ENCODE measurements around the gene YPEL2. TPM values are rescaled to one million over a fixed set of nuclear protein-coding genes. Genes with fewer than 3 reads are reported as not detected.

YPEL2 gene
- total RNA-seq, 1 experiment from 2014 or later = 2.2 TPM

GRCh38 chr17:59337741-59338299, 6.4 kb downstream of the YPEL2 start:
- POLR2A ChIA-PET = no interaction called here
- Mint-ChIP-seq H3K4me3 (no peak overlapping the region), H3K27ac (no peak overlapping the region), H3K36me3 (no peaks in the 10 kb centered on the region), H3K4me1 (peaks cover 12% of the 10 kb centered on the region), H3K27me3 (ENCODE audit: low read depth) (peaks cover 27% of the 10 kb centered on the region), H3K9me3 (no peaks in the 10 kb centered on the region)
- CTCF ChIA-PET = interaction anchor here (0.6 to 3.0 kb wide), 3 partner anchors 8 to 806 kb away, joined by 3 to 19 read pairs (median 4); no protein-coding TSS in a partner anchor
- TF ChIP-seq ZNF232 (CRISPR knock-in tag; IDR thresholded peaks at IDR 0.05) = no peak
- TF ChIP-seq SOX15 (CRISPR knock-in tag; IDR thresholded peaks at IDR 0.05) = no peak
- TF ChIP-seq FOXJ3 (CRISPR knock-in tag; IDR thresholded peaks at IDR 0.05; ENCODE audit: borderline replicate concordance) = no peak
- TF ChIP-seq, protein P1, sequence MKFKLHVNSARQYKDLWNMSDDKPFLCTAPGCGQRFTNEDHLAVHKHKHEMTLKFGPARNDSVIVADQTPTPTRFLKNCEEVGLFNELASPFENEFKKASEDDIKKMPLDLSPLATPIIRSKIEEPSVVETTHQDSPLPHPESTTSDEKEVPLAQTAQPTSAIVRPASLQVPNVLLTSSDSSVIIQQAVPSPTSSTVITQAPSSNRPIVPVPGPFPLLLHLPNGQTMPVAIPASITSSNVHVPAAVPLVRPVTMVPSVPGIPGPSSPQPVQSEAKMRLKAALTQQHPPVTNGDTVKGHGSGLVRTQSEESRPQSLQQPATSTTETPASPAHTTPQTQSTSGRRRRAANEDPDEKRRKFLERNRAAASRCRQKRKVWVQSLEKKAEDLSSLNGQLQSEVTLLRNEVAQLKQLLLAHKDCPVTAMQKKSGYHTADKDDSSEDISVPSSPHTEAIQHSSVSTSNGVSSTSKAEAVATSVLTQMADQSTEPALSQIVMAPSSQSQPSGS (CRISPR knock-in tag; IDR thresholded peaks at IDR 0.05; ENCODE audit: borderline replicate concordance, low read depth) = no peak
- TF ChIP-seq ZNF263 (CRISPR knock-in tag; IDR thresholded peaks at IDR 0.05; ENCODE audit: low read depth) = no peak
- TF ChIP-seq TCF7 (CRISPR knock-in tag; IDR thresholded peaks at IDR 0.05; ENCODE audit: low read depth) = no peak
- no peak for TF ChIP-seq E2F1 (CRISPR knock-in tag; IDR thresholded peaks at IDR 0.05)
- TF ChIP-seq FOXK1 (CRISPR knock-in tag; IDR thresholded peaks at IDR 0.05) = no peak
- no peak for TF ChIP-seq TP53 (CRISPR knock-in tag; IDR thresholded peaks at IDR 0.05)
- no peak for TF ChIP-seq USF2 (CRISPR knock-in tag; IDR thresholded peaks at IDR 0.05)
- no peak for TF ChIP-seq RORB (CRISPR knock-in tag; IDR thresholded peaks at IDR 0.05)
- no peak for TF ChIP-seq EMX1 (CRISPR knock-in tag; IDR thresholded peaks at IDR 0.05)
- no peak for TF ChIP-seq ZNF281 (CRISPR knock-in tag; IDR thresholded peaks at IDR 0.05)
- no peak for TF ChIP-seq GTF2I (CRISPR knock-in tag; conservative IDR thresholded peaks at IDR 0.05)
- TF ChIP-seq, protein P2, sequence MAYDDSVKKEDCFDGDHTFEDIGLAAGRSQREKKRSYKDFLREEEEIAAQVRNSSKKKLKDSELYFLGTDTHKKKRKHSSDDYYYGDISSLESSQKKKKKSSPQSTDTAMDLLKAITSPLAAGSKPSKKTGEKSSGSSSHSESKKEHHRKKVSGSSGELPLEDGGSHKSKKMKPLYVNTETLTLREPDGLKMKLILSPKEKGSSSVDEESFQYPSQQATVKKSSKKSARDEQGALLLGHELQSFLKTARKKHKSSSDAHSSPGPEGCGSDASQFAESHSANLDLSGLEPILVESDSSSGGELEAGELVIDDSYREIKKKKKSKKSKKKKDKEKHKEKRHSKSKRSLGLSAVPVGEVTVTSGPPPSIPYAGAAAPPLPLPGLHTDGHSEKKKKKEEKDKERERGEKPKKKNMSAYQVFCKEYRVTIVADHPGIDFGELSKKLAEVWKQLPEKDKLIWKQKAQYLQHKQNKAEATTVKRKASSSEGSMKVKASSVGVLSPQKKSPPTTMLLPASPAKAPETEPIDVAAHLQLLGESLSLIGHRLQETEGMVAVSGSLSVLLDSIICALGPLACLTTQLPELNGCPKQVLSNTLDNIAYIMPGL (CRISPR knock-in tag; IDR thresholded peaks at IDR 0.05) = no peak
- no peak for TF ChIP-seq NFYB (CRISPR knock-in tag; conservative IDR thresholded peaks at IDR 0.05; ENCODE audit: low read depth)
- no peak for TF ChIP-seq IRF1 (CRISPR knock-in tag; IDR thresholded peaks at IDR 0.05)
- DNase-seq (ENCODE audit: low spot score) = no peak
- ATAC-seq = peak; percentile 38; the same call in 1 of the 2 replicates

GRCh38 chr17:59338498-59338897, 7.0 kb downstream of the YPEL2 start:
- no peak overlapping the region for H3K27ac Mint-ChIP-seq
- DNase-seq (ENCODE audit: low spot score) = no peak
- ChIA-PET CTCF (interaction anchor here (0.8 to 3.0 kb wide), 3 partner anchors 9 to 103 kb away, joined by 3 to 19 read pairs (median 4); no protein-coding TSS in a partner anchor), POLR2A (no interaction called here)
- peaks cover 20% of the 10 kb centered on the region for H3K27me3 Mint-ChIP-seq (ENCODE audit: low read depth)
- H3K9me3 Mint-ChIP-seq = no peaks in the 10 kb centered on the region
- H3K36me3 Mint-ChIP-seq = no peaks in the 10 kb centered on the region
- ATAC-seq = no peak
- no peak overlapping the region for H3K4me3 Mint-ChIP-seq
- peaks cover 7% of the 10 kb centered on the region for H3K4me1 Mint-ChIP-seq
- TF ChIP-seq JAZF1 (CRISPR knock-in tag; IDR thresholded peaks at IDR 0.05) = no peak
- TF ChIP-seq ZNF416 (CRISPR knock-in tag; IDR thresholded peaks at IDR 0.05) = no peak
- TF ChIP-seq, protein P3, sequence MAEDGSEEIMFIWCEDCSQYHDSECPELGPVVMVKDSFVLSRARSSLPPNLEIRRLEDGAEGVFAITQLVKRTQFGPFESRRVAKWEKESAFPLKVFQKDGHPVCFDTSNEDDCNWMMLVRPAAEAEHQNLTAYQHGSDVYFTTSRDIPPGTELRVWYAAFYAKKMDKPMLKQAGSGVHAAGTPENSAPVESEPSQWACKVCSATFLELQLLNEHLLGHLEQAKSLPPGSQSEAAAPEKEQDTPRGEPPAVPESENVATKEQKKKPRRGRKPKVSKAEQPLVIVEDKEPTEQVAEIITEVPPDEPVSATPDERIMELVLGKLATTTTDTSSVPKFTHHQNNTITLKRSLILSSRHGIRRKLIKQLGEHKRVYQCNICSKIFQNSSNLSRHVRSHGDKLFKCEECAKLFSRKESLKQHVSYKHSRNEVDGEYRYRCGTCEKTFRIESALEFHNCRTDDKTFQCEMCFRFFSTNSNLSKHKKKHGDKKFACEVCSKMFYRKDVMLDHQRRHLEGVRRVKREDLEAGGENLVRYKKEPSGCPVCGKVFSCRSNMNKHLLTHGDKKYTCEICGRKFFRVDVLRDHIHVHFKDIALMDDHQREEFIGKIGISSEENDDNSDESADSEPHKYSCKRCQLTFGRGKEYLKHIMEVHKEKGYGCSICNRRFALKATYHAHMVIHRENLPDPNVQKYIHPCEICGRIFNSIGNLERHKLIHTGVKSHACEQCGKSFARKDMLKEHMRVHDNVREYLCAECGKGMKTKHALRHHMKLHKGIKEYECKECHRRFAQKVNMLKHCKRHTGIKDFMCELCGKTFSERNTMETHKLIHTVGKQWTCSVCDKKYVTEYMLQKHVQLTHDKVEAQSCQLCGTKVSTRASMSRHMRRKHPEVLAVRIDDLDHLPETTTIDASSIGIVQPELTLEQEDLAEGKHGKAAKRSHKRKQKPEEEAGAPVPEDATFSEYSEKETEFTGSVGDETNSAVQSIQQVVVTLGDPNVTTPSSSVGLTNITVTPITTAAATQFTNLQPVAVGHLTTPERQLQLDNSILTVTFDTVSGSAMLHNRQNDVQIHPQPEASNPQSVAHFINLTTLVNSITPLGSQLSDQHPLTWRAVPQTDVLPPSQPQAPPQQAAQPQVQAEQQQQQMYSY (CRISPR knock-in tag; IDR thresholded peaks at IDR 0.05) = no peak
- TF ChIP-seq CBFB (CRISPR knock-in tag; IDR thresholded peaks at IDR 0.05; ENCODE audit: low read depth) = no peak
- no peak for TF ChIP-seq ZNF232 (CRISPR knock-in tag; IDR thresholded peaks at IDR 0.05)
- no peak for TF ChIP-seq ETV6 (CRISPR knock-in tag; IDR thresholded peaks at IDR 0.05)
- no peak for TF ChIP-seq EMX1 (CRISPR knock-in tag; IDR thresholded peaks at IDR 0.05)

Data from WTC11 (cell line).